SU-DHL-6 (cell line): ENCODE results near the gene NDUFV1.

Source experiments
- H2AFZ ChIP-seq: fragments of 200-600 bp; sonication (generic); 2 replicates; pipeline ENCODE4 v1.6.1; 2014; ENCODE audit warnings: low read depth, mild to moderate bottlenecking, moderate library complexity, mixed read lengths, antibody characterized with exemption, low read length; ENCODE audit not compliant: severe bottlenecking
- H3F3A ChIP-seq: fragments of 200-600 bp; shearing (Covaris generic); 2 replicates; pipeline ENCODE4 v1.6.0; 2016; ENCODE audit warnings: antibody characterized with exemption, mild to moderate bottlenecking; ENCODE audit not compliant: insufficient read depth
- H3K27ac ChIP-seq: fragments of 200-600 bp; sonication (generic); 2 replicates; pipeline ENCODE4 v1.5.1; 2016; ENCODE audit warnings: low read depth, mild to moderate bottlenecking, low read length, moderate library complexity, mixed read lengths
- H3K27me3 ChIP-seq: fragments of 200-600 bp; sonication (generic), shearing (Covaris generic); 2 replicates; pipeline ENCODE4 v1.6.0; 2014; ENCODE audit warnings: mild to moderate bottlenecking, low read length
- H3K36me3 ChIP-seq: fragments of 200-600 bp; sonication (generic); 2 replicates; pipeline ENCODE4 v1.6.1; 2014; ENCODE audit warnings: mild to moderate bottlenecking, low read length, mixed read lengths
- H3K4me2 ChIP-seq: fragments of 300-600, 200-600 bp; shearing (Covaris generic), sonication (generic); 2 replicates; pipeline ENCODE4 v1.6.0; 2014; ENCODE audit warnings: low read length, low read depth, mild to moderate bottlenecking; ENCODE audit not compliant: poor library complexity, severe bottlenecking
- H3K4me3 ChIP-seq: fragments of 200-600 bp; sonication (generic); 2 replicates; pipeline ENCODE4 v1.5.1; 2014; ENCODE audit warnings: antibody characterized with exemption, low read length, mild to moderate bottlenecking, mixed read lengths; ENCODE audit not compliant: insufficient read depth, poor library complexity, severe bottlenecking
- H3K79me2 ChIP-seq: fragments of 200-600 bp; sonication (generic); 2 replicates; pipeline ENCODE4 v1.6.1; 2014; ENCODE audit warnings: mild to moderate bottlenecking, low read length, moderate library complexity; ENCODE audit not compliant: insufficient read depth
- H3K9ac ChIP-seq: fragments of 200-600 bp; sonication (generic); 2 replicates; pipeline ENCODE4 v1.7.0; 2014; ENCODE audit warnings: mild to moderate bottlenecking, low read length
- H3K9me2 ChIP-seq: fragments of 200-600 bp; sonication (generic); replicated peaks from 2 replicates; pipeline ENCODE4 v1.6.1; 2014; ENCODE audit warnings: low read length; ENCODE audit not compliant: insufficient read depth
- H3K9me3 ChIP-seq: fragments of 200-600 bp; sonication (generic); 2 replicates; pipeline ENCODE4 v1.6.1; 2014; ENCODE audit warnings: low read length, mixed read lengths; ENCODE audit not compliant: insufficient read depth
- H4K20me1 ChIP-seq: fragments of 200-600 bp; sonication (generic); 2 replicates; pipeline ENCODE4 v1.6.1; 2014; ENCODE audit warnings: low read depth, mild to moderate bottlenecking, antibody characterized with exemption, low read length, moderate library complexity, mixed read lengths
- EZH2phosphoT487 ChIP-seq: fragments of 200-600 bp; sonication (generic), shearing (Covaris generic); conservative IDR thresholded peaks from 2 replicates; pipeline ENCODE4 v1.6.1; 2018; ENCODE audit warnings: mild to moderate bottlenecking, antibody characterized with exemption, low read length, moderate library complexity, mixed read lengths
- TF ChIP-seq, protein P1 (sequence below): fragments of 200-600 bp; sonication (generic); IDR thresholded peaks from one replicate; pipeline ENCODE4 v1.5.1; 2017; ENCODE audit warnings: antibody characterized with exemption, mild to moderate bottlenecking, low read length, moderate library complexity; ENCODE audit not compliant: insufficient read depth, poor library complexity, severe bottlenecking

Gene NDUFV1

DNA sequence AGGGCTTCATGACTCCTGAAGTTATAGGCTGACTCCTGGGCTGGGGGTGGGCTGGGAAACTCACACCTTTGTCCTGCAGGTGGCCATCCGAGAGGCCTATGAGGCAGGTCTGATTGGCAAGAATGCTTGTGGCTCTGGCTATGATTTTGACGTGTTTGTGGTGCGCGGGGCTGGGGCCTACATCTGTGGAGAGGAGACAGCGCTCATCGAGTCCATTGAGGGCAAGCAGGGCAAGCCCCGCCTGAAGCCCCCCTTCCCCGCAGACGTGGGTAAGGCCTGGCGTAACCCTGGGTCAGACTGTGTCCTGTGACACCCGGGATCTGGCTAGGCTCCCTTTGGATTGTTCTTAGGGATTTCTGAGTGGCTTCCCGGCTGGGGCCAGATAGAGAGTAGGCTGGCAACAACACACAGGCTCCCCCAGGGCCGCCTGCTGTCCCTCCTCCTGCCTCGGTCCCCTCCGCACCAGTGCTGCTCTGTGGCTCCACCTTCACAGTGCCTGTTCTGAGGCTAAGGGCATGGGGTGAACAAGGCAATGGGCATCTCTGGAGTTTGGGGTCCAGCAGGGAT lies 3.6 kb downstream of the NDUFV1 start:
- H3K4me2 ChIP-seq: no peak overlapping the region
- no peaks in the 10 kb centered on the region for H3K36me3 ChIP-seq
- H4K20me1 ChIP-seq: no peaks in the 10 kb centered on the region
- H3K79me2 ChIP-seq: peaks cover 11% of the 10 kb centered on the region
- no peak overlapping the region for H2AFZ ChIP-seq
- TF ChIP-seq EZH2phosphoT487: no peak
- TF ChIP-seq, protein P1, sequence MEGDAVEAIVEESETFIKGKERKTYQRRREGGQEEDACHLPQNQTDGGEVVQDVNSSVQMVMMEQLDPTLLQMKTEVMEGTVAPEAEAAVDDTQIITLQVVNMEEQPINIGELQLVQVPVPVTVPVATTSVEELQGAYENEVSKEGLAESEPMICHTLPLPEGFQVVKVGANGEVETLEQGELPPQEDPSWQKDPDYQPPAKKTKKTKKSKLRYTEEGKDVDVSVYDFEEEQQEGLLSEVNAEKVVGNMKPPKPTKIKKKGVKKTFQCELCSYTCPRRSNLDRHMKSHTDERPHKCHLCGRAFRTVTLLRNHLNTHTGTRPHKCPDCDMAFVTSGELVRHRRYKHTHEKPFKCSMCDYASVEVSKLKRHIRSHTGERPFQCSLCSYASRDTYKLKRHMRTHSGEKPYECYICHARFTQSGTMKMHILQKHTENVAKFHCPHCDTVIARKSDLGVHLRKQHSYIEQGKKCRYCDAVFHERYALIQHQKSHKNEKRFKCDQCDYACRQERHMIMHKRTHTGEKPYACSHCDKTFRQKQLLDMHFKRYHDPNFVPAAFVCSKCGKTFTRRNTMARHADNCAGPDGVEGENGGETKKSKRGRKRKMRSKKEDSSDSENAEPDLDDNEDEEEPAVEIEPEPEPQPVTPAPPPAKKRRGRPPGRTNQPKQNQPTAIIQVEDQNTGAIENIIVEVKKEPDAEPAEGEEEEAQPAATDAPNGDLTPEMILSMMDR: no peak
- H3K4me3 ChIP-seq: no peak overlapping the region
- no peaks in the 10 kb centered on the region for H3K27me3 ChIP-seq
- no peak overlapping the region for H3K27ac ChIP-seq
- H3K9me3 ChIP-seq: no peaks in the 10 kb centered on the region
- H3K9ac ChIP-seq: no peak overlapping the region
- no peaks in the 10 kb centered on the region; the same call in 1 of the 2 replicates for H3F3A ChIP-seq
- no peaks in the 10 kb centered on the region for H3K9me2 ChIP-seq

DNA sequence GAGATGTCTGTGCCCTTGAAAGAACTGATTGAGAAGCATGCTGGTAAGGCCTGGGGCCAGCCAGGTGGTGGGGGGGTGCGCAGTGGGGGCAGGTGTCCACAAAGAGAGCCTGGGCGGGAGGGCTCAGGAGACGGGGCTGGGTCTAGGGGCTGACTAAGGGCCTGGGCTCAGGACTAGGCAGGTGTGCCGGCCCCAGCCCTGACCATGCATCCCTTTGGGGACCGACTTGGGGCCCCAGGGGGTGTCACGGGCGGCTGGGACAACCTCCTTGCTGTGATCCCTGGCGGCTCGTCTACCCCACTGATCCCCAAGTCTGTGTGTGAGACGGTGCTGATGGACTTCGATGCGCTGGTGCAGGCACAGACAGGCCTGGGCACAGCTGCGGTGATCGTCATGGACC lies 4.4 kb downstream of the NDUFV1 start:
- Histone ChIP-seq H3K4me2 (no peak overlapping the region), H3K27me3 (no peaks in the 10 kb centered on the region), H3K9me3 (no peaks in the 10 kb centered on the region), H4K20me1 (no peaks in the 10 kb centered on the region), H3K9ac (no peak overlapping the region), H3K27ac (no peak overlapping the region), H3F3A (no peaks in the 10 kb centered on the region; the same call in 1 of the 2 replicates), H3K79me2 (peaks cover 11% of the 10 kb centered on the region), H3K9me2 (no peaks in the 10 kb centered on the region), H2AFZ (no peak overlapping the region), H3K4me3 (no peak overlapping the region), H3K36me3 (no peaks in the 10 kb centered on the region)
- TF ChIP-seq, protein P1: no peak
- no peak for TF ChIP-seq EZH2phosphoT487

DNA sequence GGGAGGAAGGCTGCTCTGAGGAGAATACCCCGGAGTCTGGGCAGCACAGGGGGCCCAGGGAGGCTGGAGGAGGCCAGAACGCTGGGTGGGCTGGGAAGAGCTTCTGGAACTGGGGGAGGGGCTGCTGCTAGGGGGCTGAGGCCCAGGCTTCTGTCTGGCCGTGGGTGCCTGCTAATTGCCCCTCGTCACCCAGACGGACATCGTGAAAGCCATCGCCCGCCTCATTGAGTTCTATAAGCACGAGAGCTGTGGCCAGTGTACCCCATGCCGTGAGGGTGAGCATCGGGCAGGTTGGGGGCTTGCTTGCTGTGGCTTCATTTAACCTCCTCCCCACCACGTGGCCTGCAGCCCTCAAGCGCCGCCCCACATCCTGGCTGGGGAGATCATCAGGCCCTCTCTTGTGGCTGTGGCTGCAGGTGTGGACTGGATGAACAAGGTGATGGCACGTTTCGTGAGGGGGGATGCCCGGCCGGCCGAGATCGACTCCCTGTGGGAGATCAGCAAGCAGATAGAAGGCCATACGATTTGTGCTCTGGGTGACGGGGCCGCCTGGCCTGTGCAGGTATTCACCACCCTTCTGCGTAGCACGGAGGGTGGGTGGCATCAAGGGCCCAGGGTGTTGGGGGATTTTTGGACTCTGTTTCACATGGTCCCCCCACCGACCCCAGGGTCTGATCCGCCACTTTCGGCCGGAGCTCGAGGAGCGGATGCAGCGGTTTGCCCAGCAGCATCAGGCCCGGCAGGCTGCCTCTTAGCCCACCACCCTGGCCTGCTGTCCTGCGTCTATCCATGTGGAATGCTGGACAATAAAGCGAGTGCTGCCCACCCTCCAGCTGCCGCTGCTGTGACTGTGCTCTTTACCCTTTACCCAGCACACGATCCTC lies 5.2 kb downstream of the NDUFV1 start:
- H3K36me3 ChIP-seq: no peaks in the 10 kb centered on the region
- TF ChIP-seq, protein P1: no peak
- TF ChIP-seq EZH2phosphoT487: no peak
- H3K9ac ChIP-seq: no peak overlapping the region
- no peaks in the 10 kb centered on the region for H4K20me1 ChIP-seq
- no peaks in the 10 kb centered on the region; the same call in 1 of the 2 replicates for H3F3A ChIP-seq
- no peak overlapping the region for H3K4me3 ChIP-seq
- no peaks in the 10 kb centered on the region for H3K9me3 ChIP-seq
- no peaks in the 10 kb centered on the region for H3K27me3 ChIP-seq
- H3K79me2 ChIP-seq: peaks cover 9% of the 10 kb centered on the region
- H3K4me2 ChIP-seq: no peak overlapping the region
- H3K27ac ChIP-seq: no peak overlapping the region
- no peak overlapping the region for H2AFZ ChIP-seq
- H3K9me2 ChIP-seq: no peaks in the 10 kb centered on the region
